Osteocyte (in vitro differentiated cells): ENCODE data around the gene KCNIP4. TPM values are rescaled to one million over a fixed set of nuclear protein-coding genes. Genes with fewer than 3 reads are reported as not detected.

Source experiments
- DNase-seq: peaks from one replicate; pipeline ENCODE4 v3.0.0; 2021; ENCODE audit warnings: mixed read lengths; ENCODE audit not compliant: unreplicated experiment; ENCODE audit errors: extremely low spot score
- H3K27ac Mint-ChIP-seq: one replicate; pipeline ENCODE4 v1.8.0; 2021; ENCODE audit warnings: mild to moderate bottlenecking, mixed read lengths; ENCODE audit not compliant: unreplicated experiment
- H3K27me3 Mint-ChIP-seq: one replicate; pipeline ENCODE4 v1.8.0; 2021; ENCODE audit warnings: mixed read lengths; ENCODE audit not compliant: unreplicated experiment
- H3K36me3 Mint-ChIP-seq: one replicate; pipeline ENCODE4 v1.8.0; 2021; ENCODE audit warnings: mixed read lengths; ENCODE audit not compliant: unreplicated experiment
- H3K4me1 Mint-ChIP-seq: one replicate; pipeline ENCODE4 v1.8.0; 2021; ENCODE audit warnings: mixed read lengths; ENCODE audit not compliant: unreplicated experiment
- H3K4me3 Mint-ChIP-seq: one replicate; pipeline ENCODE4 v1.8.0; 2021; ENCODE audit warnings: mild to moderate bottlenecking, moderate library complexity, mixed read lengths; ENCODE audit not compliant: unreplicated experiment
- H3K9me3 Mint-ChIP-seq: one replicate; pipeline ENCODE4 v1.8.0; 2021; ENCODE audit warnings: mixed read lengths; ENCODE audit not compliant: unreplicated experiment
- CTCF ChIP-seq: fragments of 200-600 bp; sonication (generic); IDR thresholded peaks from 2 replicates; pipeline ENCODE4 v1.5.0; 2021; ENCODE audit warnings: antibody characterized with exemption, mild to moderate bottlenecking, moderate library complexity
- total RNA-seq: library from RNA; stranded (reverse); gene quantifications from 2 replicates; pipeline ENCODE4 v1.2.1, GENCODE V29; 2021

Gene KCNIP4
- total RNA-seq, 1 donor from 2014 or later: 0.24 TPM

- Mint-ChIP-seq H3K4me3 (no peak overlapping the region), H3K4me1 (peaks cover 9% of the 10 kb centered on the region)
Observed at GRCh38 chr4:21879187-21879586, 69.4 kb downstream of the KCNIP4 start.

GRCh38 chr4:21876711-21877110 lies 71.9 kb downstream of the KCNIP4 start:
- H3K4me3 Mint-ChIP-seq: no peak overlapping the region
- no peaks in the 10 kb centered on the region for H3K4me1 Mint-ChIP-seq
- H3K9me3 Mint-ChIP-seq: peaks cover 3% of the 10 kb centered on the region
- no peak overlapping the region for H3K27ac Mint-ChIP-seq
- DNase-seq: no peak
- no peak for TF ChIP-seq CTCF
- H3K36me3 Mint-ChIP-seq: no peaks in the 10 kb centered on the region
- H3K27me3 Mint-ChIP-seq: no peaks in the 10 kb centered on the region

More at GRCh38 chr4:21879187-21879586, 69.4 kb downstream of the KCNIP4 start:
- Mint-ChIP-seq H3K27me3 (no peaks in the 10 kb centered on the region), H3K27ac (no peak overlapping the region), H3K9me3 (peaks cover 3% of the 10 kb centered on the region), H3K36me3 (no peaks in the 10 kb centered on the region)
- no peak for DNase-seq
- peak; percentile 25 for TF ChIP-seq CTCF

GRCh38 chr4:21873145-21873544 lies 75.4 kb downstream of the KCNIP4 start:
- Mint-ChIP-seq H3K36me3 (no peaks in the 10 kb centered on the region), H3K9me3 (no peaks in the 10 kb centered on the region), H3K4me1 (no peaks in the 10 kb centered on the region), H3K4me3 (no peak overlapping the region), H3K27ac (no peak overlapping the region), H3K27me3 (no peaks in the 10 kb centered on the region)
- no peak for TF ChIP-seq CTCF
- DNase-seq: no peak

- Mint-ChIP-seq H3K4me3 (no peak overlapping the region), H3K27ac (no peak overlapping the region), H3K4me1 (no peaks in the 10 kb centered on the region), H3K9me3 (no peaks in the 10 kb centered on the region), H3K27me3 (no peaks in the 10 kb centered on the region), H3K36me3 (no peaks in the 10 kb centered on the region)
- DNase-seq: no peak
- TF ChIP-seq CTCF: no peak
Observed at GRCh38 chr4:21872101-21872500, 76.5 kb downstream of the KCNIP4 start.

GRCh38 chr4:21869978-21870745 lies 78.4 kb downstream of the KCNIP4 start:
- no peak for TF ChIP-seq CTCF
- no peak overlapping the region for H3K4me3 Mint-ChIP-seq
- peaks cover under 1% of the 10 kb centered on the region for H3K27me3 Mint-ChIP-seq
- no peaks in the 10 kb centered on the region for H3K4me1 Mint-ChIP-seq
- H3K9me3 Mint-ChIP-seq: no peaks in the 10 kb centered on the region
- H3K27ac Mint-ChIP-seq: no peak overlapping the region
- DNase-seq: no peak
- no peaks in the 10 kb centered on the region for H3K36me3 Mint-ChIP-seq
